ENCODE results near the gene SCAF4.
"Not testable (repeated sequence)": the region's sequence is repeated elsewhere in the genome, so short reads cannot be mapped to it uniquely, and the experiment has no call there.

The SCAF4 gene

DNA sequence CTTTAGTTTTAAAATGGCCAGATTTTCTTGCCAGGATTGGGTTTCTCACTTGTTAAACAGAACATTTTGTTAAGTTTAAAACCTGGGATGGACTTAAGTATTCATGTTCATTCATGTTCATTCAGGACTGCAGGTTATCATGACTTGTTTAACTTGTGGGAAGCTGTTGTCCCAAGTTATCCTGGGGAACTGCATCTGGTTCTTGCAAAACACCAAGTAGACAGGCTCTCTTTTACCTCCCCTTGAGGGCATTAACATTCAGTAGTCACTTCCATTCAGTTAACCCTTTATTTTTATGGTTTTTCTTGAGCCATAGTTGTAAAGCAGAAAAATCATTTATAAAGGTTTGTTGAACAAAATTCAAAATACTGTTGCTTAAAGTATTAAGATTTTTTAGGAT lies 64.3 kb downstream of the SCAF4 start:
- no peak for DNase-seq

DNA sequence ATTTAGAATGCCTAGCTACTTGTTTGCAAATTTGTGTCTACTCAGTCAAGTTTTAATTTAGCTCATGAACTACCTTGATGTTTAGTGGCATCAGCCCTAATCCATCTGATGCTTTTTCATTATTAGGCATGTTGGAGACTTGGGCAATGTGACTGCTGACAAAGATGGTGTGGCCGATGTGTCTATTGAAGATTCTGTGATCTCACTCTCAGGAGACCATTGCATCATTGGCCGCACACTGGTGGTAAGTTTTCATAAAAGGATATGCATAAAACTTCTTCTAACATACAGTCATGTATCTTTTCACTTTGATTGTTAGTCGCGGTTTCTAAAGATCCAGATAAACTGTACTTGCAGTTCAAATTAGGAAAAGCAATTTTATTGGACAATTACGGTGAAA lies 64.8 kb downstream of the SCAF4 start:
- DNase-seq: no peak

DNA sequence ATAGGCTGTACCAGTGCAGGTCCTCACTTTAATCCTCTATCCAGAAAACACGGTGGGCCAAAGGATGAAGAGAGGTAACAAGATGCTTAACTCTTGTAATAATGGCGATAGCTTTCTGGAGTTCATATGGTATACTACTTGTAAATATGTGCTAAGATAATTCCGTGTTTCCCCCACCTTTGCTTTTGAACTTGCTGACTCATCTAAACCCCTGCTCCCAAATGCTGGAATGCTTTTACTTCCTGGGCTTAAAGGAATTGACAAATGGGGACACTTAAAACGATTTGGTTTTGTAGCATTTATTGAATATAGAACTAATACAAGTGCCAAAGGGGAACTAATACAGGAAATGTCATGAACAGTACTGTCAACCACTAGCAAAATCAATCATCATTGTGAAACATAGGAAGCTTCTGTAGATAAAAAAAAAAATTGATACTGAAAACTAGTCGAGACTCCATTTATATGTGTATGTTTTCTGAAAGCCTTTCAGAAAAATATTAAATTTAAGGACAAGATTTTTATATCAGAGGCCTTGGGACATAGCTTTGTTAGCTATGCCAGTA lies 65.4 kb downstream of the SCAF4 start:
- DNase-seq: no peak

DNA sequence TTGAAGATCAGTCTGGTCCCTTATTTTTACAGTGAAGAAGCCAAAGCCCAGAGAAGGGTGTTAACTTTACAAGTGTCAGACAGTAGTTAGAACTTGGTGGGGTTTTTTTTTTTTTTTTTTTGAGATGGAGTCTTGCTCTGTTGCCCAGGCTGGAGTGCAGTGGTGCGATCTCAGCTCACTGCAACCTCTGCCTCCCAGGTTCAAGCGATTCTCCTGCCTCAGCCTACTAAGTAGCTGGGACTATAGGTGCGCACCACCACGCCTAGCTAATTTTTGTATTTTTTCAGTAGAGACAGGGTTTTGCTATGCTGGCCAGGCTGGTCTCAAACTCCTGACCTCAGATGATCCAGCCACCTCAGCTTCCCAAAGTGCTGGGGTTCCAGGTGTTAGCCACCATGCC lies 66.0 kb downstream of the SCAF4 start:
- DNase-seq: not testable (repeated sequence)

DNA sequence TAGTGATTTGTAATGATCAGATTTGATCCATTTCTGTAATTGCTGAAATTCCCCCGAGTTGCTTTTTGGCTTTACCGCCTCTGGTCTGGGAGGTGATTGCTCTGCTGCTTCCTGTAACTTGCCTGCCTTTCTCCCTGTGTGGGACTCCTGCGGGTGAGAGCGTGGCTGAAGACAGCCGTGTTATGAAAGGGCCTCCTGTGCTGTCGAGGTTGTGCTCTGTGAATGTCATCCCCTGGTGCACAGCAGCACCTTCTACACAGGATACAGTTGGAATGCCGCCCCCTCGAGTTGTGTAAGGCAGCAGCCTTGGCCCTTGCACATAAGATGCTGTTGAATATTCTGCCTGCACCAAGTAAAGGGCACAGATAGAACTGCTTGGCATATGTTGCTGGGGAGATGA lies 66.5 kb downstream of the SCAF4 start:
- DNase-seq: no peak

DNA sequence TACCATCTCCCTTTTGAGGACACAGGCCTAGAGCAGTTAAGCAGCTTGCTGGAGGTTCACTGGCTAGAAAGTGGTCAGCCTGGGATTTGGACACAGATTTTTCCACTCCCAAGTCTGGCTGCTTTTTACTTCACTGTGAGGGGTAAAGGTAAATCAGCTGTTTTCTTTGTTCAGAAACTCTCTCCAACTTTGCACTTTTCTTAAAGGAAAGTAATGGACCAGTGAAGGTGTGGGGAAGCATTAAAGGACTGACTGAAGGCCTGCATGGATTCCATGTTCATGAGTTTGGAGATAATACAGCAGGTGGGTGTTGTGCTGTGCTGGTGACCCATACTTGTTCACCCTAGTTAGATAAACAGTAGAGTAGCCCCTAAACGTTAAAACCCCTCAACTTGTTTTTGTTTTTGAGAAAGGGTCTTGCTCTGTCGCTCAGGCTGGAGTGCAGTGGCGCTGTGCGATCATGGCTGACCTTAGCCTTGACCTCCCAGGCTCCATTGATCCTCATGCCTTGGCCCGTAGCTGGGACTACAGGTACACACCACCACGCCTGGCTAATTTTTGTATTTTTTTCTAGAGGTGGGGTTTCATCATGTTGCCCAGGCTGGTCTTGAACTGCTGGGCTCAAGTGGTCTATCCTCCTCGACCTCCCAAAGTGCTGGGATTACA lies 68.2 kb downstream of the SCAF4 start:
- DNase-seq: no peak

DNA sequence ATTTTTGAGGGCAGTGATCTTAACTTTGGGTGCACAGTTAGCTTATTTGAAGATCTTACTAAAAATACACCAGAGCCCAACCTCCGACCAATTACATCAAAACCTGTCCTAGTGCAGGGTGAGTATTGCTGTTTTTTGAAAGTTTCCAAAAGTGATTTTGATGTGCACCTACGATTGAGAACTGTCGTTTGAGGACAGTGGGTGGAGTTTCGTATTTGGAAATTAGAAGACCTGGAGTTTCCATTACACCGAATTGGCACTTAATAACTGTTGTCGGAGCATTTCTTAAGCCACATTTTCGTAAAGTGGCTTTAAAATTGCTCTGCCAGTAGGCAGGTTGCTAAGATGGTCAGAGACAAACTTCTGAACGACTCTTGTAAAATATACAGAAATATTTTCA lies 71.3 kb downstream of the SCAF4 start:
- DNase-seq: no peak

DNA sequence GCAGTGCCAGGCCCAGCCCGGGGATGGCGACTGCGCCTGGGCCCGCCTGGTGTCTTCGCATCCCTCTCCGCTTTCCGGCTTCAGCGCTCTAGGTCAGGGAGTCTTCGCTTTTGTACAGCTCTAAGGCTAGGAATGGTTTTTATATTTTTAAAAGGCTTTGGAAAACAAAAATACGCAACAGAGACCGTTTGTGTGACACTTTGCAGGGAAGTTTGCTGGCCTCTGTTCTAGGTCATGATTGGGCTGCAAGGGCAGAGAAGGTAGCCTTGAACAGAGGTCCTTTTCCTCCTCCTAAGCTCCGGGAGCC lies 71.7 kb downstream of the SCAF4 start:
- no peak for DNase-seq

DNA sequence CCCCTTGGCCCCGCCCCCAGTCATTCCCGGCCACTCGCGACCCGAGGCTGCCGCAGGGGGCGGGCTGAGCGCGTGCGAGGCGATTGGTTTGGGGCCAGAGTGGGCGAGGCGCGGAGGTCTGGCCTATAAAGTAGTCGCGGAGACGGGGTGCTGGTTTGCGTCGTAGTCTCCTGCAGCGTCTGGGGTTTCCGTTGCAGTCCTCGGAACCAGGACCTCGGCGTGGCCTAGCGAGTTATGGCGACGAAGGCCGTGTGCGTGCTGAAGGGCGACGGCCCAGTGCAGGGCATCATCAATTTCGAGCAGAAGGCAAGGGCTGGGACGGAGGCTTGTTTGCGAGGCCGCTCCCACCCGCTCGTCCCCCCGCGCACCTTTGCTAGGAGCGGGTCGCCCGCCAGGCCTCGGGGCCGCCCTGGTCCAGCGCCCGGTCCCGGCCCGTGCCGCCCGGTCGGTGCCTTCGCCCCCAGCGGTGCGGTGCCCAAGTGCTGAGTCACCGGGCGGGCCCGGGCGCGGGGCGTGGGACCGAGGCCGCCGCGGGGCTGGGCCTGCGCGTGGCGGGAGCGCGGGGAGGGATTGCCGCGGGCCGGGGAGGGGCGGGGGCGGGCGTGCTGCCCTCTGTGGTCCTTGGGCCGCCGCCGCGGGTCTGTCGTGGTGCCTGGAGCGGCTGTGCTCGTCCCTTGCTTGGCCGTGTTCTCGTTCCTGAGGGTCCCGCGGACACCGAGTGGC lies 72.2 kb downstream of the SCAF4 start, which contains the start of gene SOD1:
Gene SOD1, plus strand, starts transcription at position 158 of the 723 bp plus-strand sequence. Its CDS starts 77 bp downstream, at position 235.
- DNase-seq: peak; percentile 87

DNA sequence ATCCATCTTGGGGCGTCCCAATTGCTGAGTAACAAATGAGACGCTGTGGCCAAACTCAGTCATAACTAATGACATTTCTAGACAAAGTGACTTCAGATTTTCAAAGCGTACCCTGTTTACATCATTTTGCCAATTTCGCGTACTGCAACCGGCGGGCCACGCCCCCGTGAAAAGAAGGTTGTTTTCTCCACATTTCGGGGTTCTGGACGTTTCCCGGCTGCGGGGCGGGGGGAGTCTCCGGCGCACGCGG lies 72.7 kb downstream of the SCAF4 start:
- no peak for DNase-seq

DNA sequence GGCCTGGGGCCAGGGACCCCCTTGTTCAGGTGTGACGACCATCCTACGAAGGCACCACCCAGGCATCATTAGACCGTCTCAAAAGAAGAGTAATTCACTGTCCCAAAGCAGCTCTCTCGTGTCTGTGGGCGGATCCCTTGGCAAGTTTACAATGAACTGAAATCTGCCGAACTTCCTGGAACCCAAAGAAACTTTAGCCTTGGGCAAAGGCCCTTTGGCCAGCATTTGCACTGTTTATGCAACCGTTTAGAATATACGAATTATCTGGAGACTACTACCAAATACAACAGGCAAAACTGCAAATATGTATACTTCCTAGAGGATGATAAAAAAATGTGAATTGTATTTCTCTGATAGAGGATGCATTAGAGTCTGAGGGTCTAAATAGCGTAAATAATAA lies 73.9 kb downstream of the SCAF4 start:
- no peak for DNase-seq

DNA sequence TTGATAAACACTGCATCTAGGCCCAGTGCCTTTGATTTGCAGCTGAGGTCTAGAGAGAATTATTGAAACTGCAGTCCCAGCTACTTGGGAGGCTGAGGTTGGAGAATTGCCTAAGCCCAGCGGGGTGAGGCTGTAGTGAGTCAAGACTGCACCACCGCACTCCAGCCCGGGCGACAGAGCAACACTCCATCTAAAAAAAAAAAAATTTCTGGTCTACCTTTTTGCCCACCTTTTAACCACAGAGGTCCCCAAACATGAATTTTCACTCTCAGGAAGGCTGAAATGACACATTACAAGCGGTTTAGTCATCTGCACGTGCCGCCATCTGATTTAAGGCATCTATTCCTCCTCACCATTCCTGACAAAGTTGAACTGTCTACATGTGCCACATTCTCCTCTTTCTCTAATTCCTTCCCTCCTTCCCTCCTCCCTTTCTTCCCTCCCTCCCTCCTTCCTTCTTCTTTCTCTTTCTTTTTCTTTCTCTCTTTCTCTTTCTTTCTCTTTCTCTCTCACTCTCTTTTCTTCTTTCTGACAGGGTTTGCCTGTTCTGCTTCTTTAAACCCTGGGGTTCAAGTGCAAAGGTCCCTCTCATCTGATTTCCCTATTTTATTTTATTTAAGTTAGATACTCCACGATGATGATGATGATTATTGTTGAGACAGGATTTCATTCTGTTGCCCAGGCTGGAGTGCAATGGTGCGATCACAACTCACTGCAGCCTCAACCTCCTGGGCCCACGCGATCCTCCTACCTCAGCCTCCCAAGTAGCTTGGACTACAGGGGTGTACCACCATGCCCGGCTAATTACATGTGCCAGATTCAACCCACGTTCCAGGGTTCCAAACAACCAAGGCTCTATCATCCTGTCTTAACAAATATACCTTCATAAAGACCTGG lies 75.5 kb downstream of the SCAF4 start:
- DNase-seq: no peak

DNA sequence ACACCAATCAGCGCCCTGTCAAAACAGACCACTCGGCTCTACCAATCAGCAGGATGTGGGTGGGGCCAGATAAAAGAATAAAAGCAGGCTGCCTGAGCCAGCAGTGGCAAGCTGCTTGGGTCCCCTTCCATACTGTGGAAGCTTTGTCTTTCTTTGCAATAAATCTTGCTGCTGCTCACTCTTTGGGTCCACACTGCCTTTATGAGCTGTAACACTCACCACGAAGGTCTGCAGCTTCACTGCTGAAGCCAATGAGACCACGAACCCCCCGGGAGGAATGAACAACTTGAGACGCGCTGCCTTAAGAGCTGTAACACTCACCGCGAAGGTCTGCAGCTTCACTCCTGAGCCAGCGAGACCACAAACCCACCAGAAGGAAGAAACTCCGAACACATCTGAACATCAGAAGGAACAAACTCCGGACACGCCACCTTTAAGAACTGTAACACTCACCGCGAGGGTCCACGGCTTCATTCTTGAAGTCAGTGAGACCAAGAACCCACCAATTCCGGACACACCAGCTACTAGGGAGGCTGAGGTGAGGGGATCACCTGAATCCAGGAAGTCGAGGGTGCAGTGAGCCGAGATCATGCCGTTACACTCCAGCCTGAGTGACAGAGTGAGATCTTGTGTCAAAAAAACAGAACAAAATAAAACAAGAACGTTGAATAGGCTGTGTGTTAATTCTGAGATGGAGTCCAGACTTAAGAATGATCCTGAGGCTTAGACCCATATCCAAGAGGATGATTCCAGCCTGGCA lies 76.9 kb downstream of the SCAF4 start:
- not testable (repeated sequence) for DNase-seq

DNA sequence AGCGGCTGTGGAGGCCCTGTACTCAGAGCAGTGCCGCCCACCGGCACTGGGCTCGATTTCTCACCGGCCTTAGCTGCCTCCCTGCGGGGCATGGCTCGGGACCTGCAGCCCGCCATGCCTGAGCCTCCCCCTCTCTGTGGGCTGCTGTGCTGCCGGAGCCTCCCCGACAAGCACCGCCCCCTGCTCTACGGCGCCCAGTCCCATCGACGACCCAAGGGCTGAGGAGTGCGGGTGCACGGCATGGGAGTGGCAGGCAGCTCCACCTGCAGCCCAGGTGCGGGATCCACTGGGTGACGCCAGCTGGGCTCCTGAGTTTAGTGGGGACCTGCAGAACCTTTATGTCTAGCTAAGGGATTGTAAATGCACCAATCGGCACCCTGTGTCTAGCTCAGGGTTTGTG lies 77.6 kb downstream of the SCAF4 start:
- DNase-seq: no peak

DNA sequence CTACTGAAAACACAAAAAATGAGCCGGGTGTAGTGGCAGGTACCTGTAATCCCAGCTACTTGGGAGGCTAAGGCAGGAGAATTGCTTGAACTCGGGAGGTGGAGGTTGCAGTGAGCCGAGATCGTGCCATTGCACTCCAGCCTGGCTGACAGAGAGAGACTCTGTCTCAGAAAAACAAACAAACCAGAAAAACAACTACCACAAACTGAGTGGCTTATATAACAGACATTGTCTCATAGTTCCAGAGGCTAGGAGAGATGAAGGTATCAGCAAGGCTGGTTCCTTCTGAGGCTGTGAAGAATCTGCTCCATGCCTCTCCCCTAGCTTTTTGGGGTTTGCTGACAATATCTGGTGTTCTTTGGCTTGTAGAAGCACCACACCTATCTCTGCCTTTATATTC lies 80.4 kb downstream of the SCAF4 start:
- DNase-seq: not testable (repeated sequence)

DNA sequence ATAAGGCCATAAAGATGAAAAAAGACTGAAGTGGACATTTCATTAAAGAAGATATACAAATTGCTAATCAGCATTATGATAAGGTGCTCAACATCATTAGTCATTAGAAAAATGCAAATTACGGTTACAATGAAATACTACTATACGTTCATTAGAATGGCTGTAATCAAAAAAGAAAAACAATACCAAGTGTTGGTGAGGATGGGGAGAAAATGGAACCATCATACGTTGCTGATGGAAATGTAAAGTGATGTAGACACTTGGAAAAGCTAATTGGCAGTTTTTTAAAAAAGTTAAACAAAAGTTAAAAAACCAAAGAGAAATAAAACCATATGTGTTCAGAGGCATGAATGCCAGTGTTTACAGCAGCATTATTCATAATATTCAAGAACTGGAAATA lies 81.0 kb downstream of the SCAF4 start:
- DNase-seq: no peak

DNA sequence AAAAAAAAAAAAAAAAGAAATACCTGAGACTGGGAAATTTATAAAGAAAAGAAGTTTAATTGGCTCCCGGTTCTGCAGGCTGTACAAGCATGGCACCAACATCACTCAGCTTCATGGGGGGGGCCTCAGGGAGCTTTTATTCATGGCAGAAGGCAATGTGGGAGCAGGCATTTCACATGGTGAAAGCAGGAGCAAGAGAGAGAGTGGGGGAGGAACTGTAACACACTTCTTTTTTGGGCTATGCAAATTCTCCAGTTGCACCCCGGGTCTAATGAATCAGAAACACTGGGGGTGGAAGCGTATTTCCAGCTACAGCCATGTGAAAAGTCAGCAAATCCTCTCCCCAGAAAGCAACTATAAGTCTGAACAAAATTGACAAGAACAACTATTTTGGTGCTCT lies 84.3 kb downstream of the SCAF4 start:
- no peak for DNase-seq

DNA sequence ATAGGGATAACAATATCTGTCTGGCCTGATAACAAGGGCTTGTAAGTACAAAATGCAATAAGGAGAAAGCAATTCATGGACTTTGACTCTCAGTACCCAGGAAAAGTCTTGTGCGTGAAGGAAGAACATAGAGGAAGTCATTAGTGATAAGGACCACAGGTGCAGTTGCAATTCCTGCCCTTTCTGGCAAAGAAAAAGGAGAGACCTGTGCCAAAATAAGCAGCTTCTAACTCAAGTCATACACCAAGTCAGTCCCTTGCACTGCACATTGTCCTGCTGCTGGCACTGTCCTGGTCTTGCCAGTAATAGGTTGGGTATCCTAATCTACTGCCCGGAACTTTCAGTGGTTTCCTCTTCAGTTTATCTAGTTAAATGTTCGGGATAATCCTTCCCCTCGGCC lies 87.3 kb downstream of the SCAF4 start:
- DNase-seq: no peak

DNA sequence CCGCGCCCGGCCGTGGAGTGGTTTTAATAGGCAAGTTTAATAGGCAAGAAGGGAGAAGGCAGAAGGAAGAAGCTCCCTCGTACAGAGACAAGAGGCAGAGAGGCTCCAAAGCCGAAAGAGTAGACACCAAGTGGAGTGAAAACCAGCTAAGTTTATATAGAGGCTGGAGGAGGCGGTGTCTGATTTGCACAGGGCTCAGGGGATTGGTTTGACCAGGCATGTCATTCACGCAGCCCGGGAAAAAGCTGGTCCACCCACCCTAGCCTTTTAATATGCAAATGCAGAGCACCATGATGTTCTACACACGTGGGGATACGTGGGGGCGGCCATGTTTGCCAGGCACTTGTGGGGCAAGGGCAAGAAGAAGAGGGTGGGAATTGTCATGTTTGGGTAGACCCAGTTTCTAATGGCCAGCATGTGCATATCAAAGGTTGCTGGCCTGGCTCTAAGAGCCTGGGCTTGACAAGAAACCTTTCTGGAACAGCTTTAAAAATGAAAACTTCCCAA lies 90.4 kb downstream of the SCAF4 start:
- no peak for DNase-seq

DNA sequence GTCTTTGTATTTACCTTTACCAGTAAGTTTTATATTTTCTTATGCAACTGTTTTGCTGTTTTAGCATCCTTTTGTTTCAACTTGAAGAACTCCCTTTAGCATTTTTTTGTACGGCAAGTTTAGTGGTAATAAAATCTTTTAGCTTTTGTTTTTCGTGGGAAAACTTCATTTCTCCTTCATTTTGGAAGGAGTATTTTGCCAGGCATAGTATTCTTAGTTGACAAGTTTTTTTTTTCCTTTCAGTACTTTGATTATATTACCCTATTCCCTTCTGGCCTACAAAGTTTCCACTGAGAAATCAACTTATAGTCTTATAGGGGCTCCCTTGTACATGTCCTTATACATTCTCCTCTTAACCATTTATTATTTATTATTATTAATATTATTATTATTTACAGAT lies 95.0 kb downstream of the SCAF4 start:
- DNase-seq: no peak

DNA sequence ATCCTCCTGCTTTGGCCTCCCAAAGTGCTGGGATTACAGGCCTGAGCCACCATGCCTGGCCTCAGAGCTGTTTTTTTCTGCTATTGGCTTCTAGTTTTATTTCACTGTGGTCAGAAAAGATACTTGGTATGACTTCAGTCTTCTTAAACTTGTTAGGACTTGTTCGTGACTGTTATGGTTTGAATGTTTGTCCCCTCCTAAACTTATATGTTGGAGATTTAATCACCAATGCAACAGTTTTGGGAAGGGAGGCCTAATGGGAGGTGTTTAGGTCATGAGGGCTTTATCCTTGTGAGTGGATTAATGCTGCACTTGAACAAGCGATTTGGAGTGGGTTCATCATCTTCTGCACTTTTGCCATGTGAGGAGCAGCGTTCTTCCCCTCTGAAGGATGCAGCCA lies 96.9 kb downstream of the SCAF4 start:
- DNase-seq: no peak

DNA sequence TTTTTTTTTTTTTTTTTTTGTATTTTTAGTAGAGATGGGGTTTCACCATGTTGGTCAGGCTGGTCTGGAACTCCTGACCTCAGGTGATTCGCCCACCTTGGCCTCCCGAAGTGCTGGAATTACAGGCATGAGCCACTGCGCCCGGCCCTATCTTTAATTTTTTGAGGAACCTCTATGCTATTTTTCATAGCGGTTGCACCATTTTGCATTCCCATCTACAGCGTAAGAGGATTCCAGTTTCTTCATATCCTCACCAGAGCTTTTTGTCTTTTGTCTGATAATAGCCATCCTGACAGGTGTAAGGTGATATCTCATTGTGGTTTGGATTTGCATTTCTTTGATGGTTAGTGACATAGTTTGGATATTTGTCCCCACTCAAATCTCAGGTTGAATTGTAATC lies 100.0 kb downstream of the SCAF4 start:
- DNase-seq: not testable (repeated sequence)
